Measurements from ENCODE around the gene SORCS2.

Gene SORCS2

DNA sequence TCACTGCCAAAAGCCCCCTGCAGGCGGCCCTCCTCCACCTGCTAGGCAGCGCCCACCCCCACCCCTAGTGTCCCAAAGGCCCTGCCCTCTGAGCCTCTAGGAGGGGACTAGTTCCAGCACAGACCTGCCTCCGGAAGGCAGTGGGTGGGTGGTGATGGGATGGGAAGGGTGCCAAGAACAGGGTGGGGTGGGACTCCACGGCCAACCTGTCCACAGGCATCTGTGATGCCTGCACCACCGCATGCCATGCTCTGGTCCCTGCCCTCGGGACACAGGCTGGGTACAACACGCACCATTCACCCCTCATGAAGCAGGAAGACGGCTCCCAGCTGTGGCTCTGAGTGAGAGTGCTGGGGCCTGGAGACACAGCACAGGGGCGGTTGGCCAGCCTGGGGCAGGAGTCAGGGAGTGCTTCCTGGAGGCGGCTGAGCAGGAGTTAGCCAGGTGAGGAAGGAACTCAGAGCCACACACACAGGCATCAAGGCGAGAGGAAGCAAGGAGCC is 485.5 kb downstream of the SORCS2 start:
- Histone ChIP-seq H3K79me2 (ENCODE audit: insufficient read depth, low read length) (no peaks in the 10 kb centered on the region), H3K27me3 (ENCODE audit: insufficient read depth, low read length, poor library complexity) (peaks cover 3% of the 10 kb centered on the region), H4K20me1 (ENCODE audit: insufficient read depth, low read length) (no peaks in the 10 kb centered on the region), H3K27ac (ENCODE audit: low read length) (no peak overlapping the region), H3K4me2 (ENCODE audit: insufficient read depth, low read length) (no peak overlapping the region), H3K4me1 (ENCODE audit: insufficient read depth, low read length) (no peaks in the 10 kb centered on the region), H3K9me3 (ENCODE audit: insufficient read depth, low read length, severe bottlenecking) (no peaks in the 10 kb centered on the region), H3K4me3 (ENCODE audit: low read depth in 1 of 2, low read length in 2 of 2) (no peak overlapping the region), H3K9ac (ENCODE audit: low read depth, low read length) (no peak overlapping the region), H3K36me3 (ENCODE audit: insufficient read depth, low read length) (no peaks in the 10 kb centered on the region), H2AFZ (ENCODE audit: low read depth, low read length) (no peak overlapping the region)
- TF ChIP-seq, protein P1, sequence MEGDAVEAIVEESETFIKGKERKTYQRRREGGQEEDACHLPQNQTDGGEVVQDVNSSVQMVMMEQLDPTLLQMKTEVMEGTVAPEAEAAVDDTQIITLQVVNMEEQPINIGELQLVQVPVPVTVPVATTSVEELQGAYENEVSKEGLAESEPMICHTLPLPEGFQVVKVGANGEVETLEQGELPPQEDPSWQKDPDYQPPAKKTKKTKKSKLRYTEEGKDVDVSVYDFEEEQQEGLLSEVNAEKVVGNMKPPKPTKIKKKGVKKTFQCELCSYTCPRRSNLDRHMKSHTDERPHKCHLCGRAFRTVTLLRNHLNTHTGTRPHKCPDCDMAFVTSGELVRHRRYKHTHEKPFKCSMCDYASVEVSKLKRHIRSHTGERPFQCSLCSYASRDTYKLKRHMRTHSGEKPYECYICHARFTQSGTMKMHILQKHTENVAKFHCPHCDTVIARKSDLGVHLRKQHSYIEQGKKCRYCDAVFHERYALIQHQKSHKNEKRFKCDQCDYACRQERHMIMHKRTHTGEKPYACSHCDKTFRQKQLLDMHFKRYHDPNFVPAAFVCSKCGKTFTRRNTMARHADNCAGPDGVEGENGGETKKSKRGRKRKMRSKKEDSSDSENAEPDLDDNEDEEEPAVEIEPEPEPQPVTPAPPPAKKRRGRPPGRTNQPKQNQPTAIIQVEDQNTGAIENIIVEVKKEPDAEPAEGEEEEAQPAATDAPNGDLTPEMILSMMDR (IDR thresholded peaks at IDR 0.05; ENCODE audit: borderline replicate concordance, extremely low read depth, low read length, poor library complexity, severe bottlenecking), result no peak
- TF ChIP-seq EZH2 (IDR thresholded peaks at IDR 0.05; ENCODE audit: borderline replicate concordance, low read depth, low read length, severe bottlenecking), result no peak
- ATAC-seq (ENCODE audit: insufficient read depth, low read depth) (no peak), DNase-seq (no peak)

DNA sequence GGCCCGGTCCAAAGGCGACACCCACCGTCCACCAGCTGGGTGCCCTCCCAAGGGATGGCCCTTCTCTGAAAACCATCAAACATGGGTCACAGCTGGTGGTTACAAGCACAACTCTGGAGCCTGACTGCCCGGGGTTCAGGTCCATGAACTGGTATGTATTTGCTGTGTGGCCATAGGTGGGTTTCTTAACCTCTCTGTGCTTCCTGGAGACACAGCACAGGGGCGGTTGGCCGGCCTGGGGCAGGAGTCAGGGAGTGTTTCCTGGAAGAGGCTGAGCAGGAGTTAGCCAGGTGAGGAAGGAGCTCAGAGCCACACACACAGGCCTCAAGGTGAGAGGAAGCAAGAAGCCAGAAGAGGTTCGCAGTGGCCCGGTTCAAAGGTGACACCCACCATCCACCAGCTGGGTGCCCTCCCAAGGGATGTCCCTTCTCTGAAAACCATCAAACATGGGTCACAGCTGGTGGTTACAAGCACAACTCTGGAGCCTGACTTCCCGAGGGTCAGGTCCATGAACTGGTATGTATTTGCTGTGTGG is 486.0 kb downstream of the SORCS2 start:
- DNase-seq, result no peak
- H3K27ac ChIP-seq (ENCODE audit: low read length), result no peak overlapping the region

DNA sequence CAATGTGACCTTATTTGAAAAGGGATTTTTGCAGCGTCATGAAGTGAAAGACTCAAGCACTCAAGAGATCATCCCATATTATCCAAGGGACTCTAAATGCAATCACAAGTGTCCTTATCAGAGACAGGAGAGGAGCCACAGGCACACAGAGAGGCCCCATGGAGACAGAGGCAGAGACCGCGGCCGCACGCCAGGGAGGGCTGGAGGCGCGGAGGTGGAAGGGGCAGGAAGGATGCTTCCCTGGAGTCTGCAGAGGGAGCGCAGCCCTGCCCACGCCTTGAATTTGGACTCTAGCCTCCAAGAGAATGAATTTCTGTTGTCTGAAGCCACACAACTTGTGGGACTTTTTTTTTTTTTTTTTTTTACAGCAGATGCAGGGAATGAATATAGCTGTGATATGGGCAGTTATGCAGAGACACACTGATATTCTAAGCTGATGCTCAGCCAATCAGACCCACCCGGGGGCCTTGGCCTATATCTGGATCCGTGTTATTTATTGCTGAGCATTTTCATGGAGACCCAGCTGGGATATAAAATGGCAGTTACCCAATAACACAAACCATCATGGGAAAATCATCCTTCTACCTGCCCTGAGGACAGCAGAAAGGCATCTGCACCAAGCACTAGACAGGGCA is 487.2 kb downstream of the SORCS2 start:
- Histone ChIP-seq H3K9ac (ENCODE audit: low read depth, low read length) (no peak overlapping the region), H3K79me2 (ENCODE audit: insufficient read depth, low read length) (no peaks in the 10 kb centered on the region), H3K4me3 (ENCODE audit: low read depth in 1 of 2, low read length in 2 of 2) (no peak overlapping the region), H3K9me3 (ENCODE audit: insufficient read depth, low read length, severe bottlenecking) (no peaks in the 10 kb centered on the region), H3K27me3 (ENCODE audit: insufficient read depth, low read length, poor library complexity) (peaks cover 5% of the 10 kb centered on the region), H3K36me3 (ENCODE audit: insufficient read depth, low read length) (no peaks in the 10 kb centered on the region), H3K4me1 (ENCODE audit: insufficient read depth, low read length) (no peaks in the 10 kb centered on the region), H3K4me2 (ENCODE audit: insufficient read depth, low read length) (no peak overlapping the region), H3K27ac (ENCODE audit: low read length) (no peak overlapping the region), H4K20me1 (ENCODE audit: insufficient read depth, low read length) (no peaks in the 10 kb centered on the region), H2AFZ (ENCODE audit: low read depth, low read length) (no peak overlapping the region)
- TF ChIP-seq EZH2 (IDR thresholded peaks at IDR 0.05; ENCODE audit: borderline replicate concordance, low read depth, low read length, severe bottlenecking), result no peak
- TF ChIP-seq, protein P1 (IDR thresholded peaks at IDR 0.05; ENCODE audit: borderline replicate concordance, extremely low read depth, low read length, poor library complexity, severe bottlenecking), result no peak
- ATAC-seq (ENCODE audit: insufficient read depth, low read depth), result no peak
- no peak for DNase-seq

More for the DNA sequence above, 486.0 kb downstream of the SORCS2 start:
- ATAC-seq (ENCODE audit: insufficient read depth, low read depth), result no peak
- Histone ChIP-seq H2AFZ (ENCODE audit: low read depth, low read length) (no peak overlapping the region), H3K4me1 (ENCODE audit: insufficient read depth, low read length) (no peaks in the 10 kb centered on the region), H3K9ac (ENCODE audit: low read depth, low read length) (no peak overlapping the region), H3K4me3 (ENCODE audit: low read depth in 1 of 2, low read length in 2 of 2) (no peak overlapping the region), H3K27me3 (ENCODE audit: insufficient read depth, low read length, poor library complexity) (peaks cover 3% of the 10 kb centered on the region), H4K20me1 (ENCODE audit: insufficient read depth, low read length) (no peaks in the 10 kb centered on the region), H3K79me2 (ENCODE audit: insufficient read depth, low read length) (no peaks in the 10 kb centered on the region), H3K36me3 (ENCODE audit: insufficient read depth, low read length) (no peaks in the 10 kb centered on the region), H3K4me2 (ENCODE audit: insufficient read depth, low read length) (no peak overlapping the region), H3K9me3 (ENCODE audit: insufficient read depth, low read length, severe bottlenecking) (no peaks in the 10 kb centered on the region)
- TF ChIP-seq, protein P1 (IDR thresholded peaks at IDR 0.05; ENCODE audit: borderline replicate concordance, extremely low read depth, low read length, poor library complexity, severe bottlenecking), result no peak
- TF ChIP-seq EZH2 (IDR thresholded peaks at IDR 0.05; ENCODE audit: borderline replicate concordance, low read depth, low read length, severe bottlenecking), result no peak
